ENCODE data around the gene CDH22.

CDH22 gene

DNA sequence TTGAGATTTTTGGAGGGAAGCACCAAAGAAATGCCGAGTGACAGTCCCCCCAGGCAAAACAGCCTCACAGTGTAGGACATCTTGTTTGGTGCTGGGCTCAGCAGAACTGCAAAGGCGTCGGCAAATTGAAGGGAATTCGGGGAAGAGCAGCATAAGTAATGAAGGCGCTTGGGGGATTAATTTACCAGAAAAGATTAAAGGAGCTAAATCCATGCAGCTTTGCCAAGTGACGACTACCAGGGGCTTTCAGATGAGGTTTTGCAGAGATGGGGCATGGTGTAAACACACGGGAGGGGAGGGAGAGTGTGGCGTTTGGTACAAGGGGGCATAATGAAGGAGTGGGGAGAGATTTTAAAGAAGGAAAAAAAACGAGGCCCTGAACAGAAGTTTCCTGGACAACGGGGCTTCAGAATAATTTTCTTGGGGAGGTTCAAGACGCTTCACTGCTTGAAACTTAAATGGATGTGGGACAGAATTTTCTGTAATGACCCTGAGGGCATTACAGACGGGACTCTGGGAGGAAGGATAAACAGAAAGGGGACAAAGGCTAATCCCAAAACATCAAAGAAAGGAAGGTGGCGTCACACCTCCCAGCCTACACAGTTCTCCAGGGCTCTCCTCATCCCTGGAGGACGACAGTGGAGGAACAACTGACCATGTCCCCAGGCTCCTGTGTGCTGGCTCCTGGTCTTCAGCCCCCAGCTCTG, 45.4 kb upstream of the CDH22 start:
- H3K4me3 ChIP-seq (ENCODE audit: low read depth, low read length), result no peak overlapping the region
- TF ChIP-seq, protein P1, sequence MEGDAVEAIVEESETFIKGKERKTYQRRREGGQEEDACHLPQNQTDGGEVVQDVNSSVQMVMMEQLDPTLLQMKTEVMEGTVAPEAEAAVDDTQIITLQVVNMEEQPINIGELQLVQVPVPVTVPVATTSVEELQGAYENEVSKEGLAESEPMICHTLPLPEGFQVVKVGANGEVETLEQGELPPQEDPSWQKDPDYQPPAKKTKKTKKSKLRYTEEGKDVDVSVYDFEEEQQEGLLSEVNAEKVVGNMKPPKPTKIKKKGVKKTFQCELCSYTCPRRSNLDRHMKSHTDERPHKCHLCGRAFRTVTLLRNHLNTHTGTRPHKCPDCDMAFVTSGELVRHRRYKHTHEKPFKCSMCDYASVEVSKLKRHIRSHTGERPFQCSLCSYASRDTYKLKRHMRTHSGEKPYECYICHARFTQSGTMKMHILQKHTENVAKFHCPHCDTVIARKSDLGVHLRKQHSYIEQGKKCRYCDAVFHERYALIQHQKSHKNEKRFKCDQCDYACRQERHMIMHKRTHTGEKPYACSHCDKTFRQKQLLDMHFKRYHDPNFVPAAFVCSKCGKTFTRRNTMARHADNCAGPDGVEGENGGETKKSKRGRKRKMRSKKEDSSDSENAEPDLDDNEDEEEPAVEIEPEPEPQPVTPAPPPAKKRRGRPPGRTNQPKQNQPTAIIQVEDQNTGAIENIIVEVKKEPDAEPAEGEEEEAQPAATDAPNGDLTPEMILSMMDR (IDR thresholded peaks at IDR 0.05; ENCODE audit: control insufficient read depth, extremely low read depth, insufficient read depth), result no peak
- DNase-seq (ENCODE audit: low read depth), result no peak

DNA sequence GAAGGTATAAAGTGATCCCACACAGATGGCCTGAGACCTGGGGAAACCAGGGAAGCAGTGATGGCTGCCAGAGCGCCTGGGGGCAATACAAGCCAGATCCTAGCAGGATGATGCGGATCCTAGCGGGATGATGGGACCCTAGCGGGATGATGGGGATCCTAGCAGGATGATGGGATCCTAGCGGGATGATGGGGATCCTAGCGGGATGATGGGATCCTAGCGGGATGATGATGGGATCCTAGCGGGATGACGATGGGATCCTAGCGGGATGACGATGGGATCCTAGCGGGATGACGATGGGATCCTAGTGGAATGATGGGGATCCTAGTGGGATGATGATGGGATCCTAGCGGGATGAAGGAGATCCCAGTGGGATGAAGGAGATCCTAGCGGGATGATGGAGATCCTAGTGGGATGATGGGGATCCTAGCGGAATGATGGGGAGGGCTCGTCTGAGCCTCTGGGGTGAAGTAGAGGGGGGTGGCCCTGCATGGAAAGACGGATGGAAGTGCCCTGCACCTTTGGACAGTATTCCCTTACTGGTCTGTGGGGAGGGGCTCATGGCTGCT, 44.2 kb upstream of the CDH22 start:
- no peak for DNase-seq (ENCODE audit: low read depth)
- TF ChIP-seq, protein P1 (IDR thresholded peaks at IDR 0.05; ENCODE audit: control insufficient read depth, extremely low read depth, insufficient read depth), result no peak
- H3K4me3 ChIP-seq (ENCODE audit: low read depth, low read length), result no peak overlapping the region

DNA sequence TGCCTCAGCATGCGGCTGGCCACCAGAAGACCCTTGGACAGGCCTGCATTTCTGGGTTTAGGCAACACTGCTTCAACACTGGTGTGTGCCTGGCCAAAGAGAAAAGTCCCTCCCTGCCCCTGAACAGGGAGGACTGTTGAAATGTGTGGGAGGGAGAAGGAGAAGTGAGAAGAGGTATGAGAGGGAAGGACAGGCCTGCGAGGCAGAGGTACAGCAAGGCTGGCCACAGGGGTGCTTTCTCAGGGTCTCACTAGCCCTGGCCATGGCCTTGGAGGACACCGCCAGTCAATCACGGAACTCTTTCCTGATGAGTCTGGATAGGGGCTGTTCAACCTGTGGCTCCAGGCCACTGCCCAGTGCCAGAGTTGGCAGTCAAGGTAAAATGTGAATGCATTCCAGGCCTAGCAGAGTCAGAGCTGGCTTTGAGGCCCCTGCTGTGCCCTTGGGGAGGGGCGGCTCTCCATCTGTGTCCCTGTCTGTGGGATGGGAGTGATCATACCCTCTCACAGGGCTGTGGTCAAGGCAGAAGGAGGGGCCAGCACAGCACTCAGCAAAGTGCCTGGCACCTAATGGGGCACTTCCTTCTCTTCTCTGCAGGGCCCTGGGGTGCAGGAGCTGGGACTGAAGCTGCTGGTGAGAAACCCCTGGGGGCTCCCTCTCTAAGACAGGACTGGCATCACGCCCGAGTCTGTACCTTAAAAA, 43.2 kb upstream of the CDH22 start:
- TF ChIP-seq, protein P1 (IDR thresholded peaks at IDR 0.05; ENCODE audit: control insufficient read depth, extremely low read depth, insufficient read depth), result no peak
- no peak for DNase-seq (ENCODE audit: low read depth)
- no peak overlapping the region for H3K4me3 ChIP-seq (ENCODE audit: low read depth, low read length)

DNA sequence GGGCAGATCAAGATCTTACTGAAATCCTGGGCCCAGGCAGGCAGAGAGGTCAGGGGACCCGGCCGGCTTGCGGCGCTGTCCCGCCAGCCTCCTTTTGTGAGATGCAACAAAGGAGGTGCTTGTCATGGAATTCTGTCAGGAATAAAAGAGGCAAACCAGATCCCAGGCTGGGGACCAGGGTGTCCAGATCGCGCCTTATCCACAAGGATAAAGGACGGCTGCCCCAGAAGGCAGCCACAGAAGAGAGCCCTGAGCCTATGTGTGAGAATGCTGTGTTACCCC, 42.6 kb upstream of the CDH22 start:
- no peak for DNase-seq (ENCODE audit: low read depth)
- H3K4me3 ChIP-seq (ENCODE audit: low read depth, low read length), result no peak overlapping the region
- TF ChIP-seq, protein P1 (IDR thresholded peaks at IDR 0.05; ENCODE audit: control insufficient read depth, extremely low read depth, insufficient read depth), result no peak

DNA sequence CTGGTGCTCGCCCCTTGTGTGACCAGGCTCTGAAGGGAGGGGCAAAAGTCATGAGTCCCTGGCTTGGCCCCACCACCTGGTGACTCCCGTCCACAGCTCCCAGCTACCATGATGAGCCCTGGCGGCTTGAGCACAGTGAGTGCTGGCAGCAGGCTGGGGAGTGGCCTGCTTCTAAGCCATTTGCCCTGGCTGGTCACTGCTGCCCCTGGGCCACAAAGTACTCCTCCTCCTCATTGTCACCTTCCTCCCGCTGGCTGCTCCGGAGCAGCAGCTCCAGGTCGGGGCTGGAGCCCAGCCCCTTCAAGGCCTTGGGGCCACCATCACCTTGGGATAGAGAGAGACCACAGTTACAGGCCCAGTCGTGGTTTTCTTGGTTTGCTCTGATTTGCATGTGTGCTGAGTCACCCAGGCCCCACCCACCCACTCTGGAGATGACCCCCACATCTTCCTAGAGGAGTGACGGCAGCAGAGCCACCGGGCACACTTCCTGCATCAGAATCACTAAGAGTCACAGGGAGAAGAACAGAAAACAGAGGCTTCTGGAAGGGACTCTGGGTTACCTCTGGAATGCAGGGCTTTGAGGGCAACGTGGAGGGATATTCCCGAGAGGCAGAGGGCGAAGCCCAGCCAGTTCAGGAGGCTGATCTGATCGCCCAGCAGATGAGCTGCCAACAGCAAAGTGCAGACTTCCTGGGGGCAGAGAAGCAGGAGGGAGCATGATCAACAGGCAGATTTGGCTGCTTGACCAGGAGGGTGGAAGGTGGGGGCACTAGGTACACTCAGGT, 42.1 kb upstream of the CDH22 start:
- H3K4me3 ChIP-seq (ENCODE audit: low read depth, low read length), result no peak overlapping the region
- TF ChIP-seq, protein P1 (IDR thresholded peaks at IDR 0.05; ENCODE audit: control insufficient read depth, extremely low read depth, insufficient read depth), result no peak
- DNase-seq (ENCODE audit: low read depth), result no peak

DNA sequence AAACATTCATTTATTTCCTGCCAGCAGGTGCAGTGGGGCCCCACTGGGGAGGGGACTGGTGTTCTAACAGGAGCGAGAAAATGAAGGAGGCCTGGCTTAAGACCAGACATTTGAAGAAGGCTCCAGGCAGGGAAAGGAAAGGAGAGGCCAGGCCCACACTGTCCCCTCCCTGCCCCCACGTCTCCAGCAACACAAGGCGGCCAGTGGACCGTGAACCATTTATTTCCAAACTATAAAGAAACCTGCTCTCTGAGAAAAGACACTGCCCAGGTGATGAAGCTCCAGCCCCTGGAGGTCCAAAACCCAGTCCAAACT, 41.4 kb upstream of the CDH22 start:
- DNase-seq (ENCODE audit: low read depth), result no peak
- no peak overlapping the region for H3K4me3 ChIP-seq (ENCODE audit: low read depth, low read length)
- TF ChIP-seq, protein P1 (IDR thresholded peaks at IDR 0.05; ENCODE audit: control insufficient read depth, extremely low read depth, insufficient read depth), result no peak

All from LNCaP clone FGC (cell line).